Glutamatergic neuron (in vitro differentiated cells): ENCODE results near the gene NEK1. TPM values are rescaled to one million over a fixed set of nuclear protein-coding genes. Genes with fewer than 3 reads are reported as not detected.

Source experiments
- DNase-seq: peaks from one replicate; pipeline ENCODE4 v3.0.0; 2022
- H3K27ac Mint-ChIP-seq: one replicate; pipeline ENCODE4 v1.8.0; 2020; ENCODE audit warnings: mild to moderate bottlenecking, mixed read lengths, inconsistent platforms; ENCODE audit not compliant: unreplicated experiment
- H3K27me3 Mint-ChIP-seq: one replicate; pipeline ENCODE4 v1.8.0; 2020; ENCODE audit warnings: mild to moderate bottlenecking, moderate library complexity, mixed read lengths, inconsistent platforms; ENCODE audit not compliant: unreplicated experiment
- H3K36me3 Mint-ChIP-seq: one replicate; pipeline ENCODE4 v1.8.0; 2020; ENCODE audit warnings: mild to moderate bottlenecking, mixed read lengths, inconsistent platforms; ENCODE audit not compliant: unreplicated experiment
- H3K4me1 Mint-ChIP-seq: one replicate; pipeline ENCODE4 v1.8.0; 2020; ENCODE audit warnings: mild to moderate bottlenecking, low read depth, mixed read lengths, inconsistent platforms; ENCODE audit not compliant: unreplicated experiment
- H3K4me3 Mint-ChIP-seq: one replicate; pipeline ENCODE4 v1.8.0; 2020; ENCODE audit warnings: mild to moderate bottlenecking, mixed read lengths, inconsistent platforms; ENCODE audit not compliant: unreplicated experiment
- H3K9me3 Mint-ChIP-seq: one replicate; pipeline ENCODE4 v1.8.0; 2020; ENCODE audit warnings: mild to moderate bottlenecking, moderate library complexity, mixed read lengths, inconsistent platforms; ENCODE audit not compliant: unreplicated experiment
- CTCF ChIP-seq: fragments of 200-600 bp; sonication (generic); IDR thresholded peaks from one replicate; pipeline ENCODE4 v1.5.0; 2021; ENCODE audit not compliant: partially characterized antibody, unreplicated experiment
- total RNA-seq: library from RNA; stranded (reverse); fragmentation: NEBNext Ultra II Directional; extraction: Animal tissue kit (Norgen Biotek cat#: 25700); gene quantifications from one replicate; pipeline ENCODE4 v1.2.1, GENCODE V29; 2021; ENCODE audit not compliant: unreplicated experiment

NEK1 gene
- total RNA-seq, 1 donor from 2014 or later: 23.2 TPM

- no peaks in the 10 kb centered on the region for H3K4me1 Mint-ChIP-seq
- H3K27me3 Mint-ChIP-seq: peaks cover 2% of the 10 kb centered on the region
- H3K27ac Mint-ChIP-seq: no peak overlapping the region
- no peak overlapping the region for H3K4me3 Mint-ChIP-seq
- peaks cover 11% of the 10 kb centered on the region for H3K36me3 Mint-ChIP-seq
- peaks cover 7% of the 10 kb centered on the region for H3K9me3 Mint-ChIP-seq
- DNase-seq: no peak
- no peak for TF ChIP-seq CTCF
Measured at GRCh38 chr4:169383724-169384123, 228.7 kb downstream of the NEK1 start.

- Mint-ChIP-seq H3K36me3 (peaks cover 22% of the 10 kb centered on the region), H3K4me1 (no peaks in the 10 kb centered on the region), H3K27ac (no peak overlapping the region), H3K4me3 (no peak overlapping the region), H3K27me3 (peaks cover 2% of the 10 kb centered on the region), H3K9me3 (peaks cover 10% of the 10 kb centered on the region)
- no peak for TF ChIP-seq CTCF
- DNase-seq: no peak
Measured at GRCh38 chr4:169379688-169380087, 232.7 kb downstream of the NEK1 start.

DNA sequence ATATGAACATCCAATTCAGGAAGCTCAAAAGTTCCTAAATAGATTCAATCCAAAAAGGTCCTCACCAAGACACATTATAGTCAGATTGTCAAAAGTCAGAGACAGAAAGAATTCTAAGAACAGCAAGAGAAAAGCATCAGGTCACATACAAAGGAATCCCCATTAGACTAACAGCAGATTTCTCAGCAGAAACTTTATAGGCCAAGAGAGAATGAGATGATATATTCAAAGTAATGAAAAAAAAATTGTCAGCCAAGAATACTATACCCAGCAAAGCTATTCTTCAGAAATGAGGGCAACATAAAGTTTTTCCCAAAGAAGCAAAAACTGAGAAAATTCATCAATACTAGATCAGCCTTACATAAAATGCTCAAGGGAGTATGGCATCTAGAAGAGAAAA, 235.0 kb downstream of the NEK1 start:
- peaks cover 22% of the 10 kb centered on the region for H3K36me3 Mint-ChIP-seq
- no peak overlapping the region for H3K27ac Mint-ChIP-seq
- H3K4me1 Mint-ChIP-seq: no peaks in the 10 kb centered on the region
- H3K9me3 Mint-ChIP-seq: peaks cover 10% of the 10 kb centered on the region
- no peak overlapping the region for H3K4me3 Mint-ChIP-seq
- no peak for TF ChIP-seq CTCF
- H3K27me3 Mint-ChIP-seq: peaks cover 2% of the 10 kb centered on the region
- no peak for DNase-seq

DNA sequence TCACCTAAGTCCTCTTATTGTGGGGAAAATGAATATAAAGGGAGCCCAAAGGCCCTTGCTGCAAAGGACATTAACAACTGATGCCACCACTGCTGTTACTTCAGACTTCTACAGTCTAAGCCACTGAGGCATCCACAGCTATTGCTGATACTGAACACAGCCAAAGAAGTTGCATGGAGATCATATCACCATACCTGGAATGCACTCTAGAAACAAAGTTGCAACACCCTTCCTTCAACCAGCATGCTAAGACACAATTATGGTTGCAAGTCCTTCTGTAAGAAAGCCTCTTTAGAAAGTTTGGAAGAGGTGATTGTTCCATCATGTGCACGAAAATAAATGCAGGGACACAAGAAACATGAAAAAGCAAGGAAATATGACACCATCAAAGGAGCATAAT, 236.0 kb downstream of the NEK1 start:
- Mint-ChIP-seq H3K4me3 (no peak overlapping the region), H3K4me1 (no peaks in the 10 kb centered on the region)

GRCh38 chr4:169372791-169373190, 239.6 kb downstream of the NEK1 start:
- TF ChIP-seq CTCF: no peak
- Mint-ChIP-seq H3K9me3 (peaks cover 3% of the 10 kb centered on the region), H3K4me1 (no peaks in the 10 kb centered on the region), H3K36me3 (peaks cover 11% of the 10 kb centered on the region), H3K4me3 (no peak overlapping the region), H3K27me3 (no peaks in the 10 kb centered on the region), H3K27ac (no peak overlapping the region)
- DNase-seq: no peak

More for the DNA sequence above, 236.0 kb downstream of the NEK1 start:
- Mint-ChIP-seq H3K36me3 (peaks cover 14% of the 10 kb centered on the region), H3K9me3 (peaks cover 6% of the 10 kb centered on the region), H3K27ac (no peak overlapping the region), H3K27me3 (no peaks in the 10 kb centered on the region)
- DNase-seq: no peak
- no peak for TF ChIP-seq CTCF
